Adrenal gland (tissue), 19 donors: ENCODE results near the gene MAFF. TPM values are rescaled to one million over a fixed set of nuclear protein-coding genes. Genes with fewer than 3 reads are reported as not detected.
"Not testable (repeated sequence)": the region's sequence is repeated elsewhere in the genome, so short reads cannot be mapped to it uniquely, and the experiment has no call there.

ENCODE experiments used
- DNase-seq, 7 donors: peaks; one replicate each; pipeline ENCODE4 v3.0.0-alpha.2; 2019 to 2020
- H3K27ac ChIP-seq, 5 donors: fragments of 200-600 bp; sonication (generic) in 4 of 5; 1 replicate in 3 of 5; 2 replicates in 2 of 5; pipeline versions ENCODE4 v1.5.1 to v1.8.0; 2016 to 2020; ENCODE audit warnings: mild to moderate bottlenecking in 1 of 5
- H3K27me3 ChIP-seq: fragments of 200-600 bp; 2 replicates; pipeline ENCODE4 v1.8.0; 2021
- H3K36me3 ChIP-seq, 2 donors: fragments of 200-600 bp; replicated peaks in 1 of 2; 1 replicate in 1 of 2; 2 replicates in 1 of 2; pipeline versions ENCODE4 v1.5.1 to v1.8.0; 2018 to 2022
- H3K4me1 ChIP-seq, 2 donors: fragments of 200-600 bp; replicated peaks in 1 of 2; 1 replicate in 1 of 2; 2 replicates in 1 of 2; pipeline versions ENCODE4 v1.5.1 to v1.8.0; 2018 to 2021
- H3K4me3 ChIP-seq, 4 donors: fragments of 200-600 bp; sonication (generic) in 3 of 4; one replicate each; pipeline ENCODE4 v1.5.1; 2016 to 2018
- H3K9me3 ChIP-seq, 3 donors: fragments of 200-600 bp; sonication (generic) in 1 of 3; replicated peaks in 1 of 3; 1 replicate in 2 of 3; 2 replicates in 1 of 3; pipeline versions ENCODE4 v1.5.1 to v1.8.0; 2016 to 2021
- POLR2A ChIP-seq, 2 donors: fragments of 450-650 bp; IDR thresholded peaks; one replicate each; pipeline ENCODE4 v1.6.1; 2017; ENCODE audit warnings: antibody characterized with exemption in 2 of 2, mild to moderate bottlenecking in 2 of 2, moderate library complexity in 1 of 2
- WGBS, 4 donors: extraction: QIAGEN DNeasy Blood & Tissue Kit in 2 of 4; methylation state at CpG; one replicate each; pipeline versions ENCODE4 v1.1.5 to v1.1.7; 2013 to 2017; 5-methylcytosine and 5-hydroxymethylcytosine counted together
- intact Hi-C, 2 donors: fragments of 100-400 bp; cut with DNase I; formaldehyde crosslinking; loops; one replicate each; pipeline versions ENCODE4 v1.14.1 to v1.15.0; 2022 to 2023
- long read RNA-seq, 10 donors: library from polyadenylated mRNA in 3 of 10; unstranded in 2 of 10; stranded (forward) in 1 of 10; transcript quantifications; one replicate each; pipeline ENCODE4 v2.0.0 and lab custom pipeline, GENCODE V29; 2021 to 2026
- polyA plus RNA-seq, 3 donors: library from polyadenylated mRNA; stranded (reverse); fragments of 200-250 nt in 2 of 3; fragments of 350-450 nt in 1 of 3; fragmentation: Illumina TruSeq in 1 of 3; extraction: RNeasy Lipid Tissue Mini Kit (QIAGEN cat#74804) in 1 of 3; gene quantifications; one replicate each; pipeline ENCODE4 v1.2.3, GENCODE V29; 2013 to 2014
- total RNA-seq, 9 donors: library from RNA; depleted of rRNA in 4 of 9; stranded (reverse); fragments of >200 nt in 4 of 9; fragments of 120-200 nt in 1 of 9; fragmentation: NEBNext Ultra II Directional in 1 of 9; extraction: Animal tissue kit (Norgen Biotek cat#: 25700) in 1 of 9; gene quantifications; one replicate each; pipeline versions ENCODE4 v1.1.0 to v1.2.4, GENCODE V29; 2013 to 2023
- TF ChIP-seq, protein P1 (sequence below), 6 experiments: fragments of 450-650 bp in 4 of 6; fragments of 200-600 bp in 2 of 6; sonication (generic) in 1 of 6; IDR thresholded peaks; 1 replicate in 5 of 6; 2 replicates in 1 of 6; pipeline versions ENCODE4 v1.5.1 to v1.8.0; 2016 to 2021; ENCODE audit warnings: antibody characterized with exemption in 6 of 6, mild to moderate bottlenecking in 2 of 6, moderate library complexity in 1 of 6
- donor health status: healthy with polysubstance abuse.
- donor health status: Bipolar disorder and iron deficiency.
- donor health status: DM: yes; HTN: yes; CAD: no.
- donor health status: DM: no; HTN: no; CAD: no.
- donor health status: DM: no; HTN: no; CAD: no.
- donor health status: DM: yes; HTN: yes; CAD: no.

MAFF gene
- total RNA-seq (10 to 100 TPM in 7 of 9 donors, 1 to 10 TPM in 2; 1.9 to 21.8 (median 14.3) TPM), polyA plus RNA-seq (10 to 100 TPM in 2 of 3 donors, 1 to 10 TPM in 1; 5.2 to 23.4 (median 11.4) TPM)
- long read RNA-seq, donor 1, partial matches to known transcripts: 0 of 5 reads
- long read RNA-seq, donor 1, other reads (novel, unspliced or antisense): 0 of 5 reads
- long read RNA-seq, donor 2, partial matches to known transcripts: 0 of 14 reads
- long read RNA-seq, donor 2, other reads (novel, unspliced or antisense): 10 of 14 reads
- long read RNA-seq, donor 3, partial matches to known transcripts: 0 of 2 reads
- long read RNA-seq, donor 3, other reads (novel, unspliced or antisense): 0 of 2 reads
- long read RNA-seq, donor 4, partial matches to known transcripts: 0 of 5 reads
- long read RNA-seq, donor 4, other reads (novel, unspliced or antisense): 2 of 5 reads
- long read RNA-seq, donor 5, transcript MAFF-201 (3 exons, 2,490 nt): major isoform, 69 of 74 reads
- long read RNA-seq, donor 5, partial matches to known transcripts: 0 of 74 reads
- long read RNA-seq, donor 5, other reads (novel, unspliced or antisense): 5 of 74 reads
- long read RNA-seq, donor 6, transcript MAFF-201 (3 exons, 2,490 nt): major isoform, 7 of 9 reads
- long read RNA-seq, donor 6, partial matches to known transcripts: 1 of 9 reads
- long read RNA-seq, donor 6, other reads (novel, unspliced or antisense): 1 of 9 reads
- long read RNA-seq, donor 7, partial matches to known transcripts: 0 of 1 reads
- long read RNA-seq, donor 7, other reads (novel, unspliced or antisense): 0 of 1 reads
- long read RNA-seq, donor 8, partial matches to known transcripts: 0 of 3 reads
- long read RNA-seq, donor 8, other reads (novel, unspliced or antisense): 0 of 3 reads
- long read RNA-seq, donor 9, partial matches to known transcripts: 0 of 1 reads
- long read RNA-seq, donor 9, other reads (novel, unspliced or antisense): 0 of 1 reads
- long read RNA-seq, donor 10: 0 reads

DNA sequence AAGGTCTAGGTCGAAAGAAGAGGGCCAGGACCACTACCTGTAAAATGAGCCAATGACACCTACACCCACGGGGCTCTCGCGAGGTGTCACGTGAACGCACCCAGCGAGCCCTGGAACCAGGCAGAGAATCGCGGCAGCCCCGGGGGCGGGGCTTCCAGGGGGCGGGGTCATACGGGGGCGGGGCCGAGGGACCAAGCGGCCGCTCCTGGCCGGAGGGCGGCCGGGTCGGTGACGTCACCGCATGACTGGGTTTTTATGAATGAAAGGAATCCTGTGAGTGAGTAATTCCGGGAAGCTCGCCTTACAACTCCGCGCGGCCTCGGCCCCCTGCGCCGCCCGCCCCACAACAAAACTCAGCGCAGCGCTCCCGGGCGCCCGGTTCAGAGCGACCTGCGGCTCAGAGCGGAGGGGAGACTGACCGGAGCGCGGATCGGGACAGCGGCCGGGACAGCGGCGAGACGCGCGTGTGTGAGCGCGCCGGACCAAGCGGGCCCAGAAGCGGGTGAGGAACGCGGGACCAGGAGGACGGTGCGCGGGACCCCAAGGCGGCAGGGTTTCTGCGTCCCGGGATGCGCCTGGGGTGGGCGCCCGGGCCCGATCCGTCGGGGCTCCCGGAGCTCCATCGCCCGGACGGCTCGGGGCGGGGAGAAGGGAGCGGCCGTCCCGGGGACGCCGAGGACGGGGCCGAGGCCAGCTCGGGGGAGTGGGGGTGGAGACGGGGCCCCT, at the start of gene MAFF:
TSS of gene MAFF (plus strand) at position 284 of the 726 bp plus-strand sequence. CDS start 11,860 bp downstream, outside the sequence.
- Histone ChIP-seq H3K4me1 (peaks cover 0 to 15% of the 10 kb centered on the region in 2 donors), H3K9me3 (no peaks in the 10 kb centered on the region), H3K27me3 (no peaks in the 10 kb centered on the region), H3K36me3 (no peaks in the 10 kb centered on the region), H3K27ac (peak within 1 kb of the TSS; percentile 76 to 99 (median 98)), H3K4me3 (peak within 1 kb of the TSS; percentile 20 to 90 (median 72))
- DNase-seq: peak; percentile 97 to 99 (median 98)
- WGBS, 4 donors: 0 to 1% (median 0%) methylated on average over 1 to 84 of the region's 85 CpGs
- TF ChIP-seq POLR2A (IDR thresholded peaks at IDR 0.05): peak; percentile 91 to 97
- TF ChIP-seq, protein P1, sequence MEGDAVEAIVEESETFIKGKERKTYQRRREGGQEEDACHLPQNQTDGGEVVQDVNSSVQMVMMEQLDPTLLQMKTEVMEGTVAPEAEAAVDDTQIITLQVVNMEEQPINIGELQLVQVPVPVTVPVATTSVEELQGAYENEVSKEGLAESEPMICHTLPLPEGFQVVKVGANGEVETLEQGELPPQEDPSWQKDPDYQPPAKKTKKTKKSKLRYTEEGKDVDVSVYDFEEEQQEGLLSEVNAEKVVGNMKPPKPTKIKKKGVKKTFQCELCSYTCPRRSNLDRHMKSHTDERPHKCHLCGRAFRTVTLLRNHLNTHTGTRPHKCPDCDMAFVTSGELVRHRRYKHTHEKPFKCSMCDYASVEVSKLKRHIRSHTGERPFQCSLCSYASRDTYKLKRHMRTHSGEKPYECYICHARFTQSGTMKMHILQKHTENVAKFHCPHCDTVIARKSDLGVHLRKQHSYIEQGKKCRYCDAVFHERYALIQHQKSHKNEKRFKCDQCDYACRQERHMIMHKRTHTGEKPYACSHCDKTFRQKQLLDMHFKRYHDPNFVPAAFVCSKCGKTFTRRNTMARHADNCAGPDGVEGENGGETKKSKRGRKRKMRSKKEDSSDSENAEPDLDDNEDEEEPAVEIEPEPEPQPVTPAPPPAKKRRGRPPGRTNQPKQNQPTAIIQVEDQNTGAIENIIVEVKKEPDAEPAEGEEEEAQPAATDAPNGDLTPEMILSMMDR (IDR thresholded peaks at IDR 0.05): no peak
- intact Hi-C loops: no loop called here

DNA sequence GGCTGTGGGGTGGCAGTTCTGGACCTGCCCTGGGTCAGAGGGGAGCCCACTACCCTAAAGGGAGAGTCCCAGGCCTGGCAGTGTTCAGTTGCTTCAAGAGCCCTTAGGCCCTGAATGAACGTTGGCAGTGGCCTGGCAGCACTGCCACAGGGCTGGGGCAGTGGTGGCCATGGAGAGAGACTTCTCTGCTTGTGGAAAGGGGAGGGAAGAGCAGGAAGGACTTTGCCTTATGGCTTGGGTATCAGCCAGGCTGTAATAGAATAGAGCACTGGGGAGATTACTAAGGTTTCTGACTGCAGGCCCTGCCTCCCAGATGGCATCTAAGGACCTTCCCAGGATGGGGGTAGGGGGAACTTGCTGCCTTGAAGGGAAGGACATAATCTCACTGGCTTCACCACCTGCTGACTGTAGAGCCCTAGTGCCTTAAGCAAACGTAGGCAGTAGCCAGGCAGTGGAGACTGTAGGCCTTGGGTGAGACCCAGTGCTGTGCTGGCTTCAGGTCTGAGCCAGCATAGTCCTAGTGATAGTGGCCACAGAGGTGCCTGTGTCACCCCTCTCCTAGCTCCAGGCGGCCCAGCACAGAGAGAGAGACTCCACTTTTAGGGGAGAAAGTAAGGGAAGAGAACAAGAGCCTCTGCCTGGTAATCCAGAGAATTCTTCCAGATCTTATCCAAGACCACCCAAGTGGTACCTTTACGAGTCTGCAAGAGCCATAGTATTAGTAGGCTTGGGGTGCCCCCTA, 47.8 kb upstream of the MAFF start:
- Histone ChIP-seq H3K27me3 (no peaks in the 10 kb centered on the region), H3K4me3 (no peak overlapping the region), H3K36me3 (no peaks in the 10 kb centered on the region), H3K4me1 (no peaks in the 10 kb centered on the region), H3K9me3 (no peaks in the 10 kb centered on the region), H3K27ac (no peak overlapping the region)
- DNase-seq: peak in 1 of 7 donors; percentile 35
- 70 to 79% (median 75%) methylated on average over 3 to 4 of the region's 4 CpGs for WGBS, 4 donors
- intact Hi-C loops: no loop called here
- TF ChIP-seq, protein P1 (IDR thresholded peaks at IDR 0.05): no peak
- TF ChIP-seq POLR2A (IDR thresholded peaks at IDR 0.05): no peak

DNA sequence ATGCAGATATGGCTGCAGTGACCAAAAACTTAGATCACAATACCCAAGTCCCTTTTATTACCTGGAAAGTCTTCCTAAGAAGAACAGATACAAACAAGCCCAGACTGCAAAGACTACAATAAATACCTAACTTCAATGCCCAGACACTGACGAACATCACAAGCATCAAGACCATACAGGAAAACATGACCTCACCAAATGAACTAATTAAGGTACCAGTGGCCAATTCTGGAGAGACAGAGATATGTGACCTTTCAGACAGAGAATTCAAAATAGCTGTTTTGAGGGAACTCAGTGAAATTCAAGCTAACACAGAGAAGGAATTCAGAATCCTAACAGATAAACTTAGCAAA, 47.3 kb upstream of the MAFF start:
- intact Hi-C loops, H3K27me3 ChIP-seq, H3K36me3 ChIP-seq, H3K4me3 ChIP-seq, DNase-seq, H3K27ac ChIP-seq, H3K9me3 ChIP-seq, H3K4me1 ChIP-seq: not testable (repeated sequence)
- 73 to 85% (median 76%) methylated on average over 1 of the region's 1 CpG for WGBS, 4 donors

GRCh38 chr22:38155703-38156102, 46.1 kb upstream of the MAFF start:
- H3K27me3 ChIP-seq: no peaks in the 10 kb centered on the region
- H3K9me3 ChIP-seq: no peaks in the 10 kb centered on the region

More at GRCh38 chr22:38155703-38156102, 46.1 kb upstream of the MAFF start:
- Histone ChIP-seq H3K27ac (no peak overlapping the region), H3K4me3 (no peak overlapping the region), H3K36me3 (no peaks in the 10 kb centered on the region), H3K4me1 (no peaks in the 10 kb centered on the region)
- WGBS, 4 donors: 82 to 94% (median 90%) methylated on average over 1 of the region's 1 CpG
- intact Hi-C loops: no loop called here
- DNase-seq: no peak
- TF ChIP-seq, protein P1 (IDR thresholded peaks at IDR 0.05): no peak
- no peak for TF ChIP-seq POLR2A (IDR thresholded peaks at IDR 0.05)
